HG02885 (cell line): ENCODE measurements around the gene COL25A1.
A peak's percentile ranks its signal among the peaks of the same experiment; 100 is the strongest.

Source experiments
- ATAC-seq: cut with Tn5 transposase; IDR thresholded peaks from one replicate; pipeline ENCODE4 v1.9.1; 2021; ENCODE audit warnings: mild to moderate bottlenecking; ENCODE audit not compliant: unreplicated experiment, poor library complexity

Gene COL25A1

DNA sequence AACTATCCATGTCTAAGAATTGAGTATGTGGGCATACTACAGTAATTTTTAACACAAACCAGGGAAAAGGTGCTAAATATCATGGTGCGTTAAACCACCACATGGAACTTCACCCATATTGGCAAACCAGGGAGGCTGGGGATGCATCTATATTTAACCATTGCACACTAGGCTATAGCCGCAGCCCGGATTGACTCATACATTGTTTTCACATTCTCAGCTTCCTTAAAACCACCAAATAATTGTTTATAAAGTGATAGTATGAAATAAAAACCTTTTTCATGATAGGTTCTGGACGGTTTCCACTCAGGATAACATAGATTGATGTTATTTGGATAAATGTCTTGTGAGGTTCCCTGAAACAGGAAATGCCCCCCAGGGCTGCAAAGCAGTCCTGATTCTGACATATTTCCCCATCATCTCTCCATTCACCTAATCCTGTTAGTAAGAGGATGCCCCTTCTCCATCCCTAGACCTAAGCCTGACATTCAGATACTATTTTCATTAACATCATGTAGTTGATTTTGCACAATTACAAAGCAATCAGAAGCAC is 7.9 kb downstream of the COL25A1 start:
- ATAC-seq = no peak

DNA sequence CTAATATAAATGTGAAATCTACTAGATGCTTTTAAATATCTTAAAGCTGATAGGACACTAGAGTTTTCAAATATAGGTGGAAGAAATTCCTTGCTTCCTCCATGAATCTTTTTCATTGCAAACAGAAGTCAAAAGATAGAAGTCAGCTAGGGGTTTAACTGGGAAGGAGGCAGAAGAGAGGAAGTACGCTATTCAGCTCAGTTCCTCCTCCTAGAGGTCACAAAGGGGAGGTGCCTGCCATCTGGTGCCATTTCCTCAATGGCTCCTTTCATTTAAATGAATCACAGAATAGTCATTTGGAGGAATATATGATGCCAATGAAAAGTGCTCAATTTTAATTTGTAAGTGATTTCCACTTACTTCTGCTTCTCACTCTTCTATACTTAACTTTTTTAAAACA is 8.5 kb downstream of the COL25A1 start:
- ATAC-seq = peak; percentile 97

DNA sequence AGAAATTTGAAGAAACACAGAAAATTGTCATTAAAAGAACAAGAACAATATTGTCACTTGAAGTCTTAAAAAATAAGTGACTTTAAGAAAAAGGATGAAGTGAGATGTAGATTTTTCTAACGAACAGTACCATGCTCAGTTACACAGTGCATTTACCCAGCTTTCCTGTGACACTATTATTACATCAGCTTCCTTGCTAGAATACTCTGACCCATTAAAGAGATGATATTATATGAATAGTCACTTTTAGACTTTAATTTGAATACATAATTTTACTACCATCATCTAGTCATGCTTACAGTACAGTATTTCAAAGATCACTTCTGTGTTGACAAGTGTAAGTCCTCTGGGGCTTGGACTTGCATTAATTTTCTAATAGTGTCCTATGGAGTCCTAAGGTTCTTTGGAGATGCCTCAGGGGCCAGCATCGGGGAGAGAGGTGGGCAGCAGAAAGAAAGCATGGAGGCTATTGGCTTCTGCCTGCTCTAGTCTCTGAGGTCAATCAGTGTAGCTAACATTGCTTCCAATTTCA is 10.7 kb downstream of the COL25A1 start:
- no peak for ATAC-seq

DNA sequence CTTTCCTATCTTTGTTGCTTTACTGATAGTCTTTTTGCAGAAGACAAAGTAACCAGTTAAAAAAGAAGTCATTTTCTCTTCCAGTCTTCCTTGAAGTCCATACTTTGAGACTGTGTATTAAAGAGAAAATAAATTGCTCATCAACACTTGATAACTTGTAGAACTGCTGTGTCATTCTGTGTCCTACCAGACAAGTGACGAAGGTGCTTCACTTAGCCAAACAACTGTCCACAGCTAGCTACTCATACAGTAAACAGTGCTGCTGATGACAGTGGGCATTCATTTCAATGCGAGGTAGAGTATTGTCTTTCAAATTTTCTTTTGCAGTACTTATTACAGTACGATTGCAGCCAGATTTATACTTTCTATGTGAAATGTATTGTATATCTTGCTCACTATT is 11.5 kb downstream of the COL25A1 start:
- ATAC-seq = no peak

DNA sequence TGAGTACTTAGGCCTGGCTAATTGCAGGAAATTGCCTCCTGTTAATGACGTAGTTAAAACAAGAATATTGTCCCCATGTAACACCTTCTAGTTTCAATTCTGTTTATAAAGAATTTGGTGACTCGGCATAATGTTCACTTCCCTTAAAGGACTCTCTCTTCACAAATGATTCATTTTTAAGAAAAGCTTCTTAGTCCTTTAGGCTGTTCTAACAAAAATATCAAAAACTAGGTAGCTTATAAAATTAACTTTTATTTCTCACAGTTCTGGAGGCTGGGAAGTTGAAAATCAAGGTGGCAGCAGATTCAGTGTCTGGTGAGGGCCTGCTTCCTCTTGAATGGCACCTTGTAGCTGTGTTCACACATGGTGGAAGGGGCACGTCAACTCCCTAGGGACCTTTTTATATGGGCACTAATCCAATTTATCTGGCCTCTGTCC is 23.8 kb downstream of the COL25A1 start:
- peak; percentile 90 for ATAC-seq

DNA sequence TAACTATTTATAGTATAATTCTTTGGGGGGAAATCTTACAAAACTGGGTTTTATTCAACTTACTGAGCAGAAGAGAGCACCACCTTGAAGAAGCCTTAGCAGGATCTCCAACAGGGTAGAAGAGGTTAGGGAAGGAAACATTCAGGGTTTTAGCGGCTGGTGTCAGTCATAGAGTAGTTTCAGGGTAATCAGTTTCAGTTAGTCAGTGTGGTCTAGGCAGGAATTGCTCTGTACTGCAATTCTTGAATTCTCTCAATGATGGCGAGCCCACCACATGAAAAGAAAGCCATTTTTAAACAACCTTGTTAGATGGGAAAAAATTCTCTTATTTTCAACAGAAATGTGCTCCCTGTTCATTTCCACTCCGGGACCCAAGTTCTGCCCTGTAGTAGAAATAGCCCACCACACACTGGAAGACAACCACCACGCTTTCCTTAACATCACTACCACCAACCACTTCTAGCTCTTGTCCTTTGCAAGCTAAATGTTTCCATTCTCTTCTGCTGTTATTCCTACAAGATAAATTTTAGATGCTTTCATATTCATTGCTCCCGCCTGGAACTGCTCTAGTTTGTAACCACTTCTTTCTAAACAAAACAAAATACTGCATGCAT is 25.9 kb downstream of the COL25A1 start:
- ATAC-seq = peak; percentile 90

DNA sequence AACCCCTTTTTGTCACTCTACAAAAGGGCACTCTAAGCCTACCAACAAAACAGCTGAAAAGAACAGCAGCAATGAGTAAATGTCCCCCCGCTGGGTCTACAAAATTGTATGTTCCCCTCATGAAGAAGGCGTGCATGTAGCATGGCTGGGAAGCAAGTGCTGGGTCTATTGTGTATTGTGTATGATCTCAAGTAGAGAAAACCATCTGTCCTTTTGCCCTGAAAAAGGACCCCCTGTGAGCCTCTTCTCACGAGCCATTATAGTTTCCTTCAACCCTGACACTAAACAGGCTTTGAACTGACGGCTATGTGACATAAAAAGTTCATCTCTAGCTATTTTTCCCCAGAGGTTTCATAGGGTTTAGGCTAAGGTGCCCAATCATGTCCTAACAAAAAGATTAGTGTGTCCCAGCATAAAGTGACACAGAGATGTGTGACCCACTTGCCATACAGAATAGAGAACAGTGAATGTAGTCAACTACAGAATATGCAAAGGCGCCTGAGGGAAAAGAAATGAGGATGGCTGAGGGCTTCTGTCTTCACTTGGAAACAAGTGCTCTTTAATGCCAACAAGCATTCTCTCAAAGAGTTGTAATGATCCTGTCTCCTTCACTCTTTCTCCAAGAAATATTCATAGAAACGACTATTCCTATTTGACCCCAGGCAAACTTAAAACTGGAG is 27.3 kb downstream of the COL25A1 start:
- ATAC-seq = no peak

DNA sequence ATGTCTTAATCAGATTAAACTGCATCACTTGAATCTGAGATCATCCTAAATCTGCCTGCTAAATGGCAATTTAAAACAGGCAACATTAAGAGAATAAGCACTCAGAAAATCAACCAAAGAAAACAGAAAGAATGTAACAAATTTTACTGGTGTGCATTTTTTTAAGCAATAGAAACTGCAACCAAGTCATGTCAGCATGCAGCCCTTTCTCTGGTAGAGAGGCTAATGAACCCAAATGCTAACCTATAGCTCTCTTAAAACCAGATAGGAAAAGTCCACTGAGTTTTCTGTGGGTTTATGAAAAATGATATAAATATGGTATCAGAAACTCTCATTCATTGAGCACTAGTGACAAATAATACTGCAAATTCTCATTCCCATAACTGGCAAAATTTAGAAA is 35.6 kb downstream of the COL25A1 start:
- no peak for ATAC-seq

DNA sequence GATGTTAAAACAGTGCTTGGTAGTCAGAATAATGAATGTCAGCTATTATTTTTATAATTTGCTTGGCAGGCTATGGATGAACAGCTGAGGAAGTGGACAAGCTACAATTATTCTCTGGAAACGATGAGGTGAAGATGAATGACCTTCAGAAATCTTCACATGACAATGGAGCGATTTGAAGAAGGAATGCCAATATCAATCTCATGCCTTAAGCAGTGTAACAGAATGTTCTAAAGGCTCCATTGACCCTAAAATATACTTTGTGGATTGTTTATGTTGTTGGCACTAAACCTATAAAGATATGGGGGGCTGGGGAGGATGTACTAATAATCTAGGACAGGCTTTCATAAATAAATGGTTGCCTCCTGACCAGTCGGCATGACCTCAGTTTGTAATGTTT is 36.2 kb downstream of the COL25A1 start:
- no peak for ATAC-seq

DNA sequence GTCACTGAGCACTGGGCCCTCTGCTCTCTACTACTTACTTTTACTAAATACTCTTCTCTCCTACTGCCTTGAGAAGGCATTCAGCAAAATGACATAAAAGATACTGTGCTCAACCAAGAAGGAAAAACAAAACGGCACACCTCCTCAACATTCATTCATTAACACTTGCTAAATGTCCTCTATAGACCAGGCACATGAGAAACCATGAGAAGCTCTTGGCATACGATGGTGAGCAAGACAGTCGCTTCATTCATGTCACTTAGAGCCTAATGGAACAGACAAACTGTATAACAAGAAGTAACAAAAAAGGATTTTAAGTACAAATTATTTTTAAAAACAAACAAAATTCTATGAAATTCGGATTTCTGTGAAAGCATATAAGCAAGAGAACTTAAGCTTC is 38.7 kb downstream of the COL25A1 start:
- ATAC-seq = no peak

DNA sequence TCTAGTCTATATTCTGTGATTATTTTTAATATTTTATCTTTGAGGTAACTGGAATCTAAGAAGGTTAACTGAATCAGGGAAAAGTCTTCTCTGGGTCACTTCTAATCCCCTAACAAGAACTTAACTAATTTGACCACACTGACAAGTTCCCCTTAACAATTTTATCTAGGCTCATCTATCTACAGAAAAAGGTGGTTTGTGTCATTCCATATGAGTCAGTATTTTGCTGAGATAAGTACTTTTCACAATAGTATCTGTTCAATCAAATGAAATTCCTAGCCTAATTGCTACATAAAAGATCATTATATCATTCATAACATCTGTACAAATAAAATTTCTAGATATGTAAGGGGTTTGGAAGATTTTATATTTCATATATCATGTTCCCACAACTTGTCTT is 45.6 kb downstream of the COL25A1 start:
- no peak for ATAC-seq

DNA sequence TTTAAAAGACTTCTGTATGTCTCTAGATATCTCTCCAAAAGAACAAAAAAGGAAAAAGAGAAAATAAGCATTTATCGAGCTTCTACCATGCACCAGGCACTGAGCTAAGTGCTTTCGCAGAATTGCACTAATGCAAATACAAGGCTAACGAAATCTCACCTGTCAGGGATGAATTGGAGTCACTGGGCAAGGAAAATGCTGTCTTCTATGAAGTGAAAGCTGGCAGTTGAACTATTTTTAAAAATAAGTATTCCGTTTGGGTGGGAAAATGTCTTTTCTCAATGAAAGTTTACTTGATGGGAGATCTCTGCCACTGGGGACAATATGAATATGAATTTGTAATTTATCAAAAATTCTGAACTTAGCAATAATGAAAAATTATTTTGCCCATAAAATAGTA is 47.6 kb downstream of the COL25A1 start:
- no peak for ATAC-seq

DNA sequence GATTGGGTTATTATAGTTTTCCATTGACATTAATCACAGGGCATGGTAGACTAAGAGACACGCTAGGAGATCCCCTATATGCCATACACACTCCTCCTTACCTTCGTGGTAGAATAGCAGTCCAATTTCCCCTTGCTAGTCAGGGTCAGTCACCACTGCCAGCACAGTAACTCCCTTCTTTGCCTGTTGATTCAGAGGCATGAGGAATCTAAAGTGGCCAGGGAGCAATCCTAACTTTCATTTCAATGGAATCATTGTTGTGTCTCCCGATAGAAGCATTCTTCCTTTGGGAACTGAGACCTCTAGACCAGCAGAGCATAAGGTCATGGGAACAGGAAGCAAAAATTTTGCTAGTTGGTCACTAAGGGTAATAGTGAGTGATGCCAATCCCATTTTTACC is 51.1 kb downstream of the COL25A1 start:
- no peak for ATAC-seq

DNA sequence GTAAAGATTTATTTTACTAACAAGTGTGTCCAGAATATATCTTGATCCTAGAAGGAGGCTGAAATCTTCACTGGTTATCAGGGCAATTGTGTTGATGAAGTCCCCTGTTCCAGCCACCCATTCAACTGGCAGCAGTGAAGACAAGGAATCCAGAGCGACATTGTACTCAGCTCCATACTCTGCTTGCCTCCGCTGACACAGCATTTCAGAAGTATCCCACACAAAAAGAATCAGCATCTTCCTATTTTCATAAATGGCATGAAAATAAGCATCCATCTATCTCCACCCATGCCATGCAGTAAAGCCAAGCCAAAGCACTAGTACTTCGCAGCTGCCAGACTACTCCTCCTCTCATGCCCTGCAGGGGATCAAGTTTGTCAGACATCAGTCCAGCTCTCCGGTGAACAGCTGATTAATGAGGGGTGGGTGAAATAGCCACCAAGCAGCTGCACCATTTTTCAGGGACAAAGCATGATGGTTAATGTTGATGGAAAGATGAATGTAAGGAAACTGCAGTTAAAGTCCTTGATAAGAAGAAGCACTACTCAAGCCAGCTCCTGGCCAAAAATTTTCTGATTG is 54.0 kb downstream of the COL25A1 start:
- no peak for ATAC-seq

DNA sequence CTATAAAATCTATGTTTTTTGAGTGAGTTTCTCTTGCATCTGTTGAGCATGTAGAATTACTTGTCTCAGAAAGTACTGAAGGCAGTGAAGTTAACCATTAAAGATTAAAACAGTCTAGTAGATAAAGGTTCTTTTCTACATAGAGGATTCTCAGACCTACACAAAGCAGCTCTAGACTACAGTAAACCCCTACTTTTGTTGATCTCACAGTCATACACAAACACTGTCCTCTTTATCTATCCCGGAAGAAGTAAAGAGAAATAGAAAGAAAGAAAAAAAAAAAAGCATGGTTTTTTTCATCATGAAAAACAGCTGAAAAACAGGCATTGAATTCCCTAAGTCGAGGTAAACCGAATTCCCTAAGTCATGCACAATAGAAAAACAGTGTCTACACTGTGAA is 58.6 kb downstream of the COL25A1 start:
- ATAC-seq = no peak

DNA sequence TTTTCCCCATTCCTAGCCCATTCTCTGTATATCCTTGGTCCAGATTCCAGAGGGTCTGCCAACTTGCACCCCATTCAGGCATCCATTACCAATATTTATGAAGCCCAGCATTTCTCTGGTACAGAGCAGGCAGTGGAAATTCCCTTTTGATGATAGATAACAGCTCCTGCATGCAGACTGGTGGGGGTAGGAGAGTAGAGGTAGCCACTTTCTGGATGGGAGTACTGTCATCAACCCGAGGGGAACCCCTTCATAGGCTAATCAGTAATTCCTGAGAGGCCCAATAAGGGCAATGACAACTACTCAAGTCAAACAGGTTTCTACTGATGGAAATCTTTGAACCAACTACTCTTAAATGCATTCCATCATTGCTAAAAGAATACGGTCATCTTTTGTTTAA is 63.7 kb downstream of the COL25A1 start:
- no peak for ATAC-seq

DNA sequence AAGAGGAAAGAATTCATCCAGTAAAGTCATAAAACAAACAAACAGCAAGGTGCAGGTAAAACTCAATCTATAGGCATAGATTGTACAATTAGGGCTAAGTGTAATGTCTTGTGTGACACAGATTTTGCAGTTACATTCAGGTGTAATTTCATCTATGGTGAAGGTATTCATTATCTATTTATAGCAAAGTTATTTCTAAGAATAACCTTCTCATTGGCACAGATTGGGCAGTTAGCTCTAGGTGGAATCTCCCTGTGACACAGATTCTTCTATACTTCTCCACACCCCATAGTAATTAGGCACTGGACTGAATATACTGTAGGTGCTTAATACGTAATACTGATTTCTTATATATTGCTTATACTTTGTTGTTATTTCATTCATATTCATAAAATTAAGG is 66.8 kb downstream of the COL25A1 start:
- no peak for ATAC-seq

DNA sequence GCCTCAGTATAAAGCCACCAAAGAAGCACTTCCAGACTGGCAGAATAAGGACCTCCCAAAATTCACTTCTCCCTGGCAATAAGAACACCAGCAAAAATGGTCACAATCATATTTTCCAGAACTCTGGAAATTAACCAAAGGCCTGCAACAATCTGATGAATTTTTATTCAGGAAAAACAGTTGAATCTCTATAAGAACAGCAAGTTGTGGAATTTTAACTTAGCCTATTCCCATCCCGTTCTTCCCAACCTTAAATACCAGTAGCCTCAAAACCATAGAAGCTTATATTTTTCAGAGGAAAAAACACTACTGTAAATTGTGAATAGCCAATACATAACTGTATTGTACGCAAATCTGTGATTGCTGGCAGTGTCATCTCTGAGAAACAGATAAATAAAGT is 67.9 kb downstream of the COL25A1 start:
- no peak for ATAC-seq

DNA sequence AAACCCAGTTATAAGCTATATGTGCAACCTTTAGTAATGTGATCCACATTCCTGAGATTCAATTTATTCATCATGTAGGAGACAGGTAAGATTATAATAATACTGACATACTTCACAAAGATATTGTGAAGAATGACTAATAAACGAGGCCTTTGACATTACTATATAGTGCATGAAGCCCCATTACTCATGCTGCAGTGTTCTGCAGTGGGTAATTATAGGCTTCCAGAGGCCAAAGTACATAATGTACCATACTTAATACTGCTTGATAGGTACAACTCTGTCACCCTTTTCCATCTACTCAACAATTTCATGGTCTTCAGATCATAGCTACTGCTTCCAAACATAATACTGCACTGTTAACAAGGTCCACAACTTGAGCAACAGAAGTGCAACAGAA is 68.9 kb downstream of the COL25A1 start:
- ATAC-seq = no peak

DNA sequence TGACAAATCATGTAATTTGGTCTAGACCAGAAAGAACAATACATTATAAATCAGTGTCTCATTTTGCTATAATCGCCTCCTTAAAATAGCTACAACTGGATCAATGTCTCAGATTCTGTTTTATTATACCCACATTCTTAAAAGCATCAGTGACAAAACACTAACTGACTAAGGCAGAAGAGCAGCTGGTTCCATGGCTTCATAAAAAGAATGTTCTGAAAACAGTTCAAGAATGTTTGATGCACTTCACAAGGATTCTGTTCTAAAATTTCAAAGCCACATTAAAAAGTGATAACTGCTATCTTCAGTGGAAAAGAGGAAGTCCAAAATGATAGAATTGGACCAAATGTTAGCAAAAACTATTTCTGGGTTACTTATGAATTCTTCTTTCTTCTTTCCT is 69.8 kb downstream of the COL25A1 start:
- no peak for ATAC-seq

DNA sequence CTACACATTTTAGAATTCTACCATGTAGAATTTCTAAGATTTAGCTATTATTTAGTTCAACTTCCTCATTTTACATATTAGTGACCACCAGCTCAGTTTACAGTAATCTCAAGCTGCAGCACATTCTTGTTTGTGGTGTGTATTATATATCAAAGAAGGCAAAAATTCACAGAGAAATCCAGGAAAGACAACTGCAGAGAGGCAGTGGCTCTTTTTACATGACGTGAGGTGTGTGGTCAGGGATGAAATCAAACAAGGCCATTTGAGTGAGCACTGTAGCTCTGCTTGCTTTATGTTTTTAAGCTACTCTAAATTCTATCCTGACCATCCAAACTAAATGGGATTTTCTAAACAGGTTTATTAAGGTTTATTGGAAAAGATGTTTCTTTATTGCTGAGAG is 71.1 kb downstream of the COL25A1 start:
- ATAC-seq = no peak
